ENCODE data around the gene SLC12A4. TPM values are rescaled to one million over a fixed set of nuclear protein-coding genes. Genes with fewer than 3 reads are reported as not detected.
A peak's percentile ranks its signal among the peaks of the same experiment; 100 is the strongest.

SLC12A4 gene
- total and polyA plus RNA-seq, 2 experiments from 2014 or later = 19.9 to 53.0 TPM

DNA sequence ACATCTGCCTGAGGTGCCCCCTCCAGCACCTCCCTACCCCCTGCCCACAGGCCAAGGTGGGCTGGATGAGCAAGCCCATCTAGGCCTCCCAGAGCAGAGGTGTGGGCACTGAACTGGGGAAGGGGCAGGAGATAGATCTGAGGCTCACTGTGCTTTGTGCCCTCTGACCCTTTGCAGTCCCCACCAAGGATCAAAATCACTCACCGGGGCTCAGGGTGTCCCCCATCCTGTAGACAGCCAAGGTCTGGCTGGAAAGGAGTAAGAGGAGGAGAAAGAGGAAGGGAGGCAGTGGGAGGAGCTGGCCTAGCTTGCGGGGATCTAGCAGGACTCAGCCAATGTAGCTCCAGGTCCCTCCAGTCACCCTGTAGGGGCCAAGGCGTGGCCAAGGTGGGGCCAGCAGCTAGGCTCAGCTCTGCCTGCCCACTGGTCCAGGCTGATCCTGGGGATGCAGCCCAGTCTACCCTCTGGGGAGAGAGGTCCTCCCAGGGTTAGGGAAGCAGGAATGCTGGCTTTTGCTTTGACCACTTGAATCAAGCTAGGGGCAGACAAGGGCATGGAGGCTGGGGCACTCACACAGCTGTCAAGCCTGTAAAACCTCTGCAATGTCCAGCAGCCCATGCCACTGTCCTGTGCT lies 1.8 kb downstream of the SLC12A4 start:
- H3K27ac Mint-ChIP-seq = peak overlapping the region; percentile 53; the same call in 1 of the 2 replicates
- peak overlapping the region; percentile 89 for H3K4me3 Mint-ChIP-seq
- Histone ChIP-seq H4K20me1 (replicated peaks; ENCODE audit: insufficient read depth) (peaks cover 25% of the 10 kb centered on the region), H3K4me1 (ENCODE audit: insufficient read depth) (peaks cover 38% of the 10 kb centered on the region), H3K4me3 (peak overlapping the region; percentile 91), H2AFZ (no peak overlapping the region), H3K9me2 (ENCODE audit: insufficient read depth) (no peaks in the 10 kb centered on the region), H3K27me3 (ENCODE audit: insufficient read depth) (no peaks in the 10 kb centered on the region), H3K4me2 (peak overlapping the region; percentile 99), H3K79me2 (replicated peaks; ENCODE audit: insufficient read depth) (peaks cover 42% of the 10 kb centered on the region), H3F3A (replicated peaks; ENCODE audit: low read depth) (0 out of 2 replicates have a peak, but pooled peaks cover 22% of the 10 kb centered on the region), H3K27ac (ENCODE audit: low read depth) (peak overlapping the region; percentile 45; the same call in 1 of the 2 replicates), H3K36me3 (ENCODE audit: insufficient read depth) (no peaks in the 10 kb centered on the region; the same call in 1 of the 2 replicates)
- H3K4me1 Mint-ChIP-seq = peaks cover 44% of the 10 kb centered on the region
- DNase-seq (ENCODE audit: low spot score) = peak; percentile 52
- H3K27me3 Mint-ChIP-seq (ENCODE audit: insufficient read depth, low read depth, poor library complexity) = peaks cover 18% of the 10 kb centered on the region
- TF ChIP-seq POLR2AphosphoS5 (IDR thresholded peaks at IDR 0.05; ENCODE audit: low read depth) (peak; percentile 43; the same call in 1 of the 2 replicates), EZH2 (IDR thresholded peaks at IDR 0.05; ENCODE audit: low read depth, unreplicated experiment) (no peak), JUNB (IDR thresholded peaks at IDR 0.05; ENCODE audit: unreplicated experiment) (no peak)
- H3K36me3 Mint-ChIP-seq (ENCODE audit: low read depth) = peaks cover 12% of the 10 kb centered on the region
- H3K9me3 Mint-ChIP-seq = no peaks in the 10 kb centered on the region; the same call in 2 of the 3 replicates
- peak; percentile 20 for ATAC-seq

DNA sequence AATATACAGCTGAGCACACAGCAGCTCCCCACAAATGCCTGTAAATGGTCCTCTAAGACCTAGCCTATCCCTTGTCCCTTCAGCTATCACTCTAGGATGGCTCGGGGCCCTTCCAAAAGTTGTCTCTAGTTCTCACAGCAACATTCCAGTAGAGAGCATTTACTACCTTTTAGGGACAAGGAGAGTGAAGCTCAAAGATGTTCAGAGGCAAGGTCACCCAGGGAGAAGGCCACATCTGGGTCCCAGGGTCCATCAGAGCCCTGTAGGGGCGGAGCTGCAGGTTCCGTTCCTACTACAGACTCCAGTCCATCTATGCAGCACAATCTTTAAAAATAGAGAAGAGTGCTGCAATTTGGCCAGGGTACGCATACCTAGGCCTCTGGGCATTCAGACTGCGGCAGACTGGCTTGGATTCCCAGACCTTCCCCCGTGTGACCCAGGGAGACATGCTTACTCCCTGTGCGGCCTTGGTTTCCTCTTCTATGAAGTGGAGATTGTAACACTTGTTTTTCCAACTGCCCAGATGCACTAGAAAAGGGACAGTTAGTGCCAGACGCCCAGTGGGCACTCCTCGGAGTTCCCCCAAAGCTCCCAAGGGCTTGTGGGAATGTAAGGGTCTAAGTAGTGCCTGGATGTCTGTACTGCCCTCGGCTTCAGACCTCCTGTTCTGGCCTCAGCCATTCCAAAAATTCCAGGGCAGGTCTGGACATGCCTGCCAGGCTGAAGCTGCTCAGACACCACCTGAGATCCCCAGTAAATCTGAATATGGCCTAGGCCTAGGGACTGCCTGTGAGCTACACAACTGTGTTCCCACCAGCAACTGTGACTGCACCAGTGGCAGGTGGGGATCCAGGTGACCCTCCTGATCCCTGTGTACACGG lies 2.5 kb downstream of the SLC12A4 start:
- H3K27me3 ChIP-seq (ENCODE audit: insufficient read depth) = no peaks in the 10 kb centered on the region
- no peaks in the 10 kb centered on the region for H3K9me2 ChIP-seq (ENCODE audit: insufficient read depth)
- Mint-ChIP-seq H3K27ac (peak overlapping the region; percentile 87; the same call in 1 of the 2 replicates), H3K9me3 (no peaks in the 10 kb centered on the region; the same call in 2 of the 3 replicates), H3K27me3 (ENCODE audit: insufficient read depth, low read depth, poor library complexity) (peaks cover 16% of the 10 kb centered on the region), H3K36me3 (ENCODE audit: low read depth) (peaks cover 18% of the 10 kb centered on the region), H3K4me3 (peak overlapping the region; percentile 89), H3K4me1 (peaks cover 44% of the 10 kb centered on the region)
- 0 out of 2 replicates have a peak, but pooled peaks cover 22% of the 10 kb centered on the region for H3F3A ChIP-seq (replicated peaks; ENCODE audit: low read depth)
- H3K4me1 ChIP-seq (ENCODE audit: insufficient read depth) = peaks cover 38% of the 10 kb centered on the region
- peak overlapping the region; percentile 91 for H3K4me3 ChIP-seq
- H3K79me2 ChIP-seq (replicated peaks; ENCODE audit: insufficient read depth) = peaks cover 42% of the 10 kb centered on the region
- H2AFZ ChIP-seq = no peak overlapping the region
- H3K36me3 ChIP-seq (ENCODE audit: insufficient read depth) = no peaks in the 10 kb centered on the region; the same call in none of the 2 replicates
- TF ChIP-seq EZH2phosphoT487 (IDR thresholded peaks at IDR 0.05; ENCODE audit: unreplicated experiment) = no peak
- no peak for TF ChIP-seq POLR2AphosphoS5 (IDR thresholded peaks at IDR 0.05; ENCODE audit: low read depth)
- TF ChIP-seq, protein P1, sequence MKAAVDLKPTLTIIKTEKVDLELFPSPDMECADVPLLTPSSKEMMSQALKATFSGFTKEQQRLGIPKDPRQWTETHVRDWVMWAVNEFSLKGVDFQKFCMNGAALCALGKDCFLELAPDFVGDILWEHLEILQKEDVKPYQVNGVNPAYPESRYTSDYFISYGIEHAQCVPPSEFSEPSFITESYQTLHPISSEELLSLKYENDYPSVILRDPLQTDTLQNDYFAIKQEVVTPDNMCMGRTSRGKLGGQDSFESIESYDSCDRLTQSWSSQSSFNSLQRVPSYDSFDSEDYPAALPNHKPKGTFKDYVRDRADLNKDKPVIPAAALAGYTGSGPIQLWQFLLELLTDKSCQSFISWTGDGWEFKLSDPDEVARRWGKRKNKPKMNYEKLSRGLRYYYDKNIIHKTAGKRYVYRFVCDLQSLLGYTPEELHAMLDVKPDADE (IDR thresholded peaks at IDR 0.05) = no peak
- TF ChIP-seq ZNF114 (CRISPR knock-in tag; IDR thresholded peaks at IDR 0.05) = no peak
- TF ChIP-seq, protein P2, sequence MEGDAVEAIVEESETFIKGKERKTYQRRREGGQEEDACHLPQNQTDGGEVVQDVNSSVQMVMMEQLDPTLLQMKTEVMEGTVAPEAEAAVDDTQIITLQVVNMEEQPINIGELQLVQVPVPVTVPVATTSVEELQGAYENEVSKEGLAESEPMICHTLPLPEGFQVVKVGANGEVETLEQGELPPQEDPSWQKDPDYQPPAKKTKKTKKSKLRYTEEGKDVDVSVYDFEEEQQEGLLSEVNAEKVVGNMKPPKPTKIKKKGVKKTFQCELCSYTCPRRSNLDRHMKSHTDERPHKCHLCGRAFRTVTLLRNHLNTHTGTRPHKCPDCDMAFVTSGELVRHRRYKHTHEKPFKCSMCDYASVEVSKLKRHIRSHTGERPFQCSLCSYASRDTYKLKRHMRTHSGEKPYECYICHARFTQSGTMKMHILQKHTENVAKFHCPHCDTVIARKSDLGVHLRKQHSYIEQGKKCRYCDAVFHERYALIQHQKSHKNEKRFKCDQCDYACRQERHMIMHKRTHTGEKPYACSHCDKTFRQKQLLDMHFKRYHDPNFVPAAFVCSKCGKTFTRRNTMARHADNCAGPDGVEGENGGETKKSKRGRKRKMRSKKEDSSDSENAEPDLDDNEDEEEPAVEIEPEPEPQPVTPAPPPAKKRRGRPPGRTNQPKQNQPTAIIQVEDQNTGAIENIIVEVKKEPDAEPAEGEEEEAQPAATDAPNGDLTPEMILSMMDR (conservative IDR thresholded peaks at IDR 0.05; ENCODE audit: low read depth in 2 of 2) = no peak
- TF ChIP-seq, protein P3, sequence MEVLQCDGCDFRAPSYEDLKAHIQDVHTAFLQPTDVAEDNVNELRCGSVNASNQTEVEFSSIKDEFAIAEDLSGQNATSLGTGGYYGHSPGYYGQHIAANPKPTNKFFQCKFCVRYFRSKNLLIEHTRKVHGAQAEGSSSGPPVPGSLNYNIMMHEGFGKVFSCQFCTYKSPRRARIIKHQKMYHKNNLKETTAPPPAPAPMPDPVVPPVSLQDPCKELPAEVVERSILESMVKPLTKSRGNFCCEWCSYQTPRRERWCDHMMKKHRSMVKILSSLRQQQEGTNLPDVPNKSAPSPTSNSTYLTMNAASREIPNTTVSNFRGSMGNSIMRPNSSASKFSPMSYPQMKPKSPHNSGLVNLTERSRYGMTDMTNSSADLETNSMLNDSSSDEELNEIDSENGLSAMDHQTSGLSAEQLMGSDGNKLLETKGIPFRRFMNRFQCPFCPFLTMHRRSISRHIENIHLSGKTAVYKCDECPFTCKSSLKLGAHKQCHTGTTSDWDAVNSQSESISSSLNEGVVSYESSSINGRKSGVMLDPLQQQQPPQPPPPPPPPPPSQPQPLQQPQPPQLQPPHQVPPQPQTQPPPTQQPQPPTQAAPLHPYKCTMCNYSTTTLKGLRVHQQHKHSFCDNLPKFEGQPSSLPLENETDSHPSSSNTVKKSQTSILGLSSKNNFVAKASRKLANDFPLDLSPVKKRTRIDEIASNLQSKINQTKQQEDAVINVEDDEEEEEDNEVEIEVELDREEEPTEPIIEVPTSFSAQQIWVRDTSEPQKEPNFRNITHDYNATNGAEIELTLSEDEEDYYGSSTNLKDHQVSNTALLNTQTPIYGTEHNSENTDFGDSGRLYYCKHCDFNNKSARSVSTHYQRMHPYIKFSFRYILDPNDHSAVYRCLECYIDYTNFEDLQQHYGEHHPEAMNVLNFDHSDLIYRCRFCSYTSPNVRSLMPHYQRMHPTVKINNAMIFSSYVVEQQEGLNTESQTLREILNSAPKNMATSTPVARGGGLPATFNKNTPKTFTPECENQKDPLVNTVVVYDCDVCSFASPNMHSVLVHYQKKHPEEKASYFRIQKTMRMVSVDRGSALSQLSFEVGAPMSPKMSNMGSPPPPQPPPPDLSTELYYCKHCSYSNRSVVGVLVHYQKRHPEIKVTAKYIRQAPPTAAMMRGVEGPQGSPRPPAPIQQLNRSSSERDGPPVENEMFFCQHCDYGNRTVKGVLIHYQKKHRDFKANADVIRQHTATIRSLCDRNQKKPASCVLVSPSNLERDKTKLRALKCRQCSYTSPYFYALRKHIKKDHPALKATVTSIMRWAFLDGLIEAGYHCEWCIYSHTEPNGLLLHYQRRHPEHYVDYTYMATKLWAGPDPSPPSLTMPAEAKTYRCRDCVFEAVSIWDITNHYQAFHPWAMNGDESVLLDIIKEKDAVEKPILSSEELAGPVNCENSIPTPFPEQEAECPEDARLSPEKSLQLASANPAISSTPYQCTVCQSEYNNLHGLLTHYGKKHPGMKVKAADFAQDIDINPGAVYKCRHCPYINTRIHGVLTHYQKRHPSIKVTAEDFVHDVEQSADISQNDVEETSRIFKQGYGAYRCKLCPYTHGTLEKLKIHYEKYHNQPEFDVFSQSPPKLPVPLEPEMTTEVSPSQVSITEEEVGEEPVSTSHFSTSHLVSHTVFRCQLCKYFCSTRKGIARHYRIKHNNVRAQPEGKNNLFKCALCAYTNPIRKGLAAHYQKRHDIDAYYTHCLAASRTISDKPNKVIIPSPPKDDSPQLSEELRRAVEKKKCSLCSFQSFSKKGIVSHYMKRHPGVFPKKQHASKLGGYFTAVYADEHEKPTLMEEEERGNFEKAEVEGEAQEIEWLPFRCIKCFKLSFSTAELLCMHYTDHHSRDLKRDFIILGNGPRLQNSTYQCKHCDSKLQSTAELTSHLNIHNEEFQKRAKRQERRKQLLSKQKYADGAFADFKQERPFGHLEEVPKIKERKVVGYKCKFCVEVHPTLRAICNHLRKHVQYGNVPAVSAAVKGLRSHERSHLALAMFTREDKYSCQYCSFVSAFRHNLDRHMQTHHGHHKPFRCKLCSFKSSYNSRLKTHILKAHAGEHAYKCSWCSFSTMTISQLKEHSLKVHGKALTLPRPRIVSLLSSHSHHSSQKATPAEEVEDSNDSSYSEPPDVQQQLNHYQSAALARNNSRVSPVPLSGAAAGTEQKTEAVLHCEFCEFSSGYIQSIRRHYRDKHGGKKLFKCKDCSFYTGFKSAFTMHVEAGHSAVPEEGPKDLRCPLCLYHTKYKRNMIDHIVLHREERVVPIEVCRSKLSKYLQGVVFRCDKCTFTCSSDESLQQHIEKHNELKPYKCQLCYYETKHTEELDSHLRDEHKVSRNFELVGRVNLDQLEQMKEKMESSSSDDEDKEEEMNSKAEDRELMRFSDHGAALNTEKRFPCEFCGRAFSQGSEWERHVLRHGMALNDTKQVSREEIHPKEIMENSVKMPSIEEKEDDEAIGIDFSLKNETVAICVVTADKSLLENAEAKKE (CRISPR knock-in tag; IDR thresholded peaks at IDR 0.05) = no peak
- no peak for TF ChIP-seq EZH2 (IDR thresholded peaks at IDR 0.05; ENCODE audit: low read depth, unreplicated experiment)
- TF ChIP-seq NANOG (IDR thresholded peaks at IDR 0.05; ENCODE audit: borderline replicate concordance) = no peak
- H3K4me2 ChIP-seq = peak overlapping the region; percentile 99
- DNase-seq (ENCODE audit: low spot score) (no peak), ATAC-seq (no peak)
- peak overlapping the region; percentile 45; the same call in 1 of the 2 replicates for H3K27ac ChIP-seq (ENCODE audit: low read depth)
- H4K20me1 ChIP-seq (replicated peaks; ENCODE audit: insufficient read depth) = peaks cover 25% of the 10 kb centered on the region
